H1 (cell line): Measurements from ENCODE around the gene PIEZO1.

Source experiments
- NRF1 ChIP-seq: IDR thresholded peaks from 2 replicates; pipeline ENCODE4 v1.6.1; 2011; ENCODE audit warnings: mild to moderate bottlenecking, low read depth, low read length, improper control_type of control experiment
- POLR2A ChIP-seq, 2 experiments: IDR thresholded peaks; 1 replicate in 1 of 2; 2 replicates in 1 of 2; pipeline ENCODE4 v1.6.1; 2011; ENCODE audit warnings: low read depth in 2 of 2, low read length in 2 of 2, mild to moderate bottlenecking in 2 of 2; ENCODE audit errors: control extremely low read depth in 1 of 2
- SP1 ChIP-seq: IDR thresholded peaks from 2 replicates; pipeline ENCODE4 v1.6.1; 2011; ENCODE audit warnings: low read depth, low read length
- TAF1 ChIP-seq: IDR thresholded peaks from 2 replicates; pipeline ENCODE4 v1.6.1; 2011; ENCODE audit warnings: mild to moderate bottlenecking, low read depth, low read length
- TBP ChIP-seq: IDR thresholded peaks from 2 replicates; pipeline ENCODE4 v1.6.1; 2011; ENCODE audit warnings: low read depth, low read length, improper control_type of control experiment
- TCF12 ChIP-seq: IDR thresholded peaks from 2 replicates; pipeline ENCODE4 v1.6.1; 2011; ENCODE audit warnings: low read depth, mild to moderate bottlenecking, low read length
- TF ChIP-seq, protein P1 (sequence below), 3 experiments: IDR thresholded peaks; 1 replicate in 2 of 3; 2 replicates in 1 of 3; pipeline versions ENCODE4 v1.5.1 to v1.6.1; 2011; ENCODE audit warnings: low read length in 3 of 3, mild to moderate bottlenecking in 3 of 3, inconsistent platforms in 2 of 3, low read depth in 1 of 3, moderate library complexity in 1 of 3; ENCODE audit not compliant: insufficient read depth in 1 of 3; ENCODE audit errors: control extremely low read depth in 1 of 3

DNA sequence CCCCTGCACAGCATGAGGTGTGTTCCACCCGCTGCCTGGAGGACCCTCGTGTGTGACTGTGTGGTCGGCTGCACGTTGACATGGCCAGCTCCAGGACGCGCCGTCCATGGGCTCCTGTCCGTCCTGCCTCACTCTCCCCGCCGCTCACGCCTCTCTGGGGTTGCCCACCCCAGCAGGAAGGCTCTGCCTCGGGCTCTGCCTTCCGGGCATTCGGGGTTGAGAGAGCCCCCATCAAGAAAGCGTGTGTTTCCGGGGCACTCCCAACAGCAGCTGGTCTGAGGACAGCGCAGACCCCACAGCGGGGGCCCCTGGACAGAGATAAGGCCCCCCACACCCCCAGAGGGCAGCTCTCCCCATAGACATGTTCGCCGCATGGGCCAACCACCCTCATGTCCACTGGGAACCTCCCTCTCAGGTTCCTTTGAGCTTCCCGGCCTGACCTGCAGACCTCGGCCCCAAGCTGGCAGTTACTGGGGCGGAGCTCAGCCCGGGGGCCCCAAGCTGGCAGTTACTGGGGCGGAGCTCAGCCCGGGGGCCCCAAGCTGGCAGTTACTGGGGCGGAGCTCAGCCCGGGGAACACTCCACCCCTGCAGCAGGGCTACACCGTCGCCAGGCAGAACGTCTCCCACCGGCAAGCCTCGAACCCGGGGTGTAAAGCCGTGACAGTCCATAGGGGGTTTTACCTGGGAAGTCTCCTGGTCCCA lies 8.4 kb upstream of the PIEZO1 start:
- TF ChIP-seq, protein P1, sequence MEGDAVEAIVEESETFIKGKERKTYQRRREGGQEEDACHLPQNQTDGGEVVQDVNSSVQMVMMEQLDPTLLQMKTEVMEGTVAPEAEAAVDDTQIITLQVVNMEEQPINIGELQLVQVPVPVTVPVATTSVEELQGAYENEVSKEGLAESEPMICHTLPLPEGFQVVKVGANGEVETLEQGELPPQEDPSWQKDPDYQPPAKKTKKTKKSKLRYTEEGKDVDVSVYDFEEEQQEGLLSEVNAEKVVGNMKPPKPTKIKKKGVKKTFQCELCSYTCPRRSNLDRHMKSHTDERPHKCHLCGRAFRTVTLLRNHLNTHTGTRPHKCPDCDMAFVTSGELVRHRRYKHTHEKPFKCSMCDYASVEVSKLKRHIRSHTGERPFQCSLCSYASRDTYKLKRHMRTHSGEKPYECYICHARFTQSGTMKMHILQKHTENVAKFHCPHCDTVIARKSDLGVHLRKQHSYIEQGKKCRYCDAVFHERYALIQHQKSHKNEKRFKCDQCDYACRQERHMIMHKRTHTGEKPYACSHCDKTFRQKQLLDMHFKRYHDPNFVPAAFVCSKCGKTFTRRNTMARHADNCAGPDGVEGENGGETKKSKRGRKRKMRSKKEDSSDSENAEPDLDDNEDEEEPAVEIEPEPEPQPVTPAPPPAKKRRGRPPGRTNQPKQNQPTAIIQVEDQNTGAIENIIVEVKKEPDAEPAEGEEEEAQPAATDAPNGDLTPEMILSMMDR (IDR thresholded peaks at IDR 0.05; ENCODE audit: control extremely low read depth in 1 of 3, insufficient read depth in 1 of 3, low read depth in 1 of 3, low read length in 3 of 3): no peak
- no peak for TF ChIP-seq SP1
- TF ChIP-seq POLR2A (IDR thresholded peaks at IDR 0.05; ENCODE audit: control extremely low read depth in 1 of 2, low read depth in 2 of 2, low read length in 2 of 2): no peak
- TF ChIP-seq TBP: no peak
- no peak for TF ChIP-seq TCF12
- TF ChIP-seq TAF1: no peak
- no peak for TF ChIP-seq NRF1
